GM19452 (cell line): ENCODE measurements around the gene BRMS1L.

Experiments
- ATAC-seq: cut with Tn5 transposase; IDR thresholded peaks from one replicate; pipeline ENCODE4 v1.9.1; 2021; ENCODE audit not compliant: unreplicated experiment

The BRMS1L gene

GRCh38 chr14:35865611-35866324, 39.6 kb downstream of the BRMS1L start:
- ATAC-seq, result no peak

- no peak for ATAC-seq
Measured at GRCh38 chr14:35866595-35867279, 40.6 kb downstream of the BRMS1L start.

- ATAC-seq, result no peak
Measured at GRCh38 chr14:35867280-35867629, 41.1 kb downstream of the BRMS1L start.

GRCh38 chr14:35875296-35875695, 49.2 kb downstream of the BRMS1L start:
- ATAC-seq, result no peak

GRCh38 chr14:35877276-35877675, 51.1 kb downstream of the BRMS1L start:
- no peak for ATAC-seq

- ATAC-seq, result no peak
Measured at GRCh38 chr14:35878272-35879150, 52.4 kb downstream of the BRMS1L start.

GRCh38 chr14:35879151-35879648, 53.1 kb downstream of the BRMS1L start:
- ATAC-seq, result no peak

GRCh38 chr14:35879654-35880249, 53.6 kb downstream of the BRMS1L start:
- no peak for ATAC-seq

- no peak for ATAC-seq
Measured at GRCh38 chr14:35881280-35881679, 55.1 kb downstream of the BRMS1L start.

- no peak for ATAC-seq
Measured at GRCh38 chr14:35883677-35884293, 57.6 kb downstream of the BRMS1L start.

GRCh38 chr14:35890308-35890707, 64.2 kb downstream of the BRMS1L start:
- no peak for ATAC-seq

- no peak for ATAC-seq
Measured at GRCh38 chr14:35895256-35895655, 69.1 kb downstream of the BRMS1L start.

- ATAC-seq, result no peak
Measured at GRCh38 chr14:35897616-35898111, 71.5 kb downstream of the BRMS1L start.

GRCh38 chr14:35898217-35898775, 72.2 kb downstream of the BRMS1L start:
- ATAC-seq, result no peak

- no peak for ATAC-seq
Measured at GRCh38 chr14:35900741-35901140, 74.6 kb downstream of the BRMS1L start.

- ATAC-seq, result no peak
Measured at GRCh38 chr14:35909665-35910064, 83.5 kb downstream of the BRMS1L start.

GRCh38 chr14:35910191-35910590, 84.1 kb downstream of the BRMS1L start:
- ATAC-seq, result no peak

- no peak for ATAC-seq
Measured at GRCh38 chr14:35911097-35911496, 85.0 kb downstream of the BRMS1L start.

- ATAC-seq, result no peak
Measured at GRCh38 chr14:35915185-35915584, 89.0 kb downstream of the BRMS1L start.

- no peak for ATAC-seq
Measured at GRCh38 chr14:35915775-35916174, 89.6 kb downstream of the BRMS1L start.
